GM23338 (cell line): Measurements from ENCODE around the gene MOB2.

Source experiments
- EZH2 ChIP-seq: fragments of 200-600 bp; sonication (generic); IDR thresholded peaks from one replicate; pipeline ENCODE4 v1.8.0; 2017; ENCODE audit warnings: antibody characterized with exemption, mild to moderate bottlenecking, low read depth; ENCODE audit not compliant: unreplicated experiment
- JUNB ChIP-seq: IDR thresholded peaks from one replicate; pipeline ENCODE4 v1.6.1; 2016; ENCODE audit warnings: antibody characterized with exemption; ENCODE audit not compliant: unreplicated experiment
- ZNF331 ChIP-seq: fragments of 250-450 bp; sonication (Bioruptor Pico); IDR thresholded peaks from 2 replicates; pipeline ENCODE4 v1.5.0; 2020; ENCODE audit warnings: low read depth, mild to moderate bottlenecking, moderate library complexity
- TF ChIP-seq, protein P1 (sequence below): IDR thresholded peaks from one replicate; pipeline ENCODE4 v1.6.1; 2018; ENCODE audit warnings: antibody characterized with exemption; ENCODE audit not compliant: unreplicated experiment
- TF ChIP-seq, protein P2 (sequence below): IDR thresholded peaks from 2 replicates; pipeline ENCODE4 v1.6.1; 2016; ENCODE audit warnings: antibody characterized with exemption
- TF ChIP-seq, protein P3 (sequence below), 2 experiments: fragments of 200-600 bp in 1 of 2; sonication (generic) in 1 of 2; conservative IDR thresholded peaks; 2 replicates each; pipeline versions ENCODE4 v1.5.1 to v1.6.1; 2016 to 2017; ENCODE audit warnings: antibody characterized with exemption in 2 of 2, low read depth in 2 of 2, mild to moderate bottlenecking in 2 of 2, moderate library complexity in 1 of 2

DNA sequence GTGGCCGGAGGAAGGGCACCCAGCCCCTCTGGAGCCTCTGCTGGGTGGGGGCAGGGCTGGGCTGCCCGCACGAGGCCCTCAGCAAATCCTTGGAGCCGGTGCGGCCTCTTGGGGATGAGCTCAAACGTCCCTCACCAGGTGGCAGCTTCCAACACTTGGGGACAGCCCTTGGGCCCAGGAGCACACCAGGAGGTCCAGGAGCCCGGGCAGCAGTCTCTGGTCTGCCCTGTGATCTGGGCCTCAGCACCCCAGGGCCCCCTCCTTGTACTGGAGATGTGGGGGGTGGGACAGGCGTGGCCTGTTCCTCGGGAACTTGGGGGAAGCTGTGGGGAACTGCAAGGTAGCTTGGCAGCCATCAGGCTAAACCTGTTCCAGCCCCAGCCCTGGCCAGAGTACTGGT is 40.0 kb downstream of the MOB2 start:
- TF ChIP-seq, protein P1, sequence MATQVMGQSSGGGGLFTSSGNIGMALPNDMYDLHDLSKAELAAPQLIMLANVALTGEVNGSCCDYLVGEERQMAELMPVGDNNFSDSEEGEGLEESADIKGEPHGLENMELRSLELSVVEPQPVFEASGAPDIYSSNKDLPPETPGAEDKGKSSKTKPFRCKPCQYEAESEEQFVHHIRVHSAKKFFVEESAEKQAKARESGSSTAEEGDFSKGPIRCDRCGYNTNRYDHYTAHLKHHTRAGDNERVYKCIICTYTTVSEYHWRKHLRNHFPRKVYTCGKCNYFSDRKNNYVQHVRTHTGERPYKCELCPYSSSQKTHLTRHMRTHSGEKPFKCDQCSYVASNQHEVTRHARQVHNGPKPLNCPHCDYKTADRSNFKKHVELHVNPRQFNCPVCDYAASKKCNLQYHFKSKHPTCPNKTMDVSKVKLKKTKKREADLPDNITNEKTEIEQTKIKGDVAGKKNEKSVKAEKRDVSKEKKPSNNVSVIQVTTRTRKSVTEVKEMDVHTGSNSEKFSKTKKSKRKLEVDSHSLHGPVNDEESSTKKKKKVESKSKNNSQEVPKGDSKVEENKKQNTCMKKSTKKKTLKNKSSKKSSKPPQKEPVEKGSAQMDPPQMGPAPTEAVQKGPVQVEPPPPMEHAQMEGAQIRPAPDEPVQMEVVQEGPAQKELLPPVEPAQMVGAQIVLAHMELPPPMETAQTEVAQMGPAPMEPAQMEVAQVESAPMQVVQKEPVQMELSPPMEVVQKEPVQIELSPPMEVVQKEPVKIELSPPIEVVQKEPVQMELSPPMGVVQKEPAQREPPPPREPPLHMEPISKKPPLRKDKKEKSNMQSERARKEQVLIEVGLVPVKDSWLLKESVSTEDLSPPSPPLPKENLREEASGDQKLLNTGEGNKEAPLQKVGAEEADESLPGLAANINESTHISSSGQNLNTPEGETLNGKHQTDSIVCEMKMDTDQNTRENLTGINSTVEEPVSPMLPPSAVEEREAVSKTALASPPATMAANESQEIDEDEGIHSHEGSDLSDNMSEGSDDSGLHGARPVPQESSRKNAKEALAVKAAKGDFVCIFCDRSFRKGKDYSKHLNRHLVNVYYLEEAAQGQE: no peak
- TF ChIP-seq EZH2: no peak
- no peak for TF ChIP-seq ZNF331 (CRISPR knock-in tag)
- TF ChIP-seq JUNB: no peak
- TF ChIP-seq, protein P2, sequence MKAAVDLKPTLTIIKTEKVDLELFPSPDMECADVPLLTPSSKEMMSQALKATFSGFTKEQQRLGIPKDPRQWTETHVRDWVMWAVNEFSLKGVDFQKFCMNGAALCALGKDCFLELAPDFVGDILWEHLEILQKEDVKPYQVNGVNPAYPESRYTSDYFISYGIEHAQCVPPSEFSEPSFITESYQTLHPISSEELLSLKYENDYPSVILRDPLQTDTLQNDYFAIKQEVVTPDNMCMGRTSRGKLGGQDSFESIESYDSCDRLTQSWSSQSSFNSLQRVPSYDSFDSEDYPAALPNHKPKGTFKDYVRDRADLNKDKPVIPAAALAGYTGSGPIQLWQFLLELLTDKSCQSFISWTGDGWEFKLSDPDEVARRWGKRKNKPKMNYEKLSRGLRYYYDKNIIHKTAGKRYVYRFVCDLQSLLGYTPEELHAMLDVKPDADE: no peak
- TF ChIP-seq, protein P3, sequence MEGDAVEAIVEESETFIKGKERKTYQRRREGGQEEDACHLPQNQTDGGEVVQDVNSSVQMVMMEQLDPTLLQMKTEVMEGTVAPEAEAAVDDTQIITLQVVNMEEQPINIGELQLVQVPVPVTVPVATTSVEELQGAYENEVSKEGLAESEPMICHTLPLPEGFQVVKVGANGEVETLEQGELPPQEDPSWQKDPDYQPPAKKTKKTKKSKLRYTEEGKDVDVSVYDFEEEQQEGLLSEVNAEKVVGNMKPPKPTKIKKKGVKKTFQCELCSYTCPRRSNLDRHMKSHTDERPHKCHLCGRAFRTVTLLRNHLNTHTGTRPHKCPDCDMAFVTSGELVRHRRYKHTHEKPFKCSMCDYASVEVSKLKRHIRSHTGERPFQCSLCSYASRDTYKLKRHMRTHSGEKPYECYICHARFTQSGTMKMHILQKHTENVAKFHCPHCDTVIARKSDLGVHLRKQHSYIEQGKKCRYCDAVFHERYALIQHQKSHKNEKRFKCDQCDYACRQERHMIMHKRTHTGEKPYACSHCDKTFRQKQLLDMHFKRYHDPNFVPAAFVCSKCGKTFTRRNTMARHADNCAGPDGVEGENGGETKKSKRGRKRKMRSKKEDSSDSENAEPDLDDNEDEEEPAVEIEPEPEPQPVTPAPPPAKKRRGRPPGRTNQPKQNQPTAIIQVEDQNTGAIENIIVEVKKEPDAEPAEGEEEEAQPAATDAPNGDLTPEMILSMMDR (conservative IDR thresholded peaks at IDR 0.05; ENCODE audit: low read depth in 2 of 2): no peak
